Stimulated activated naive CD4-positive, alpha-beta T cell treated with Interleukin-2 at 50 U/mL for 16 hours (primary cell): Measurements from ENCODE around the gene WDR33.
"Not testable (repeated sequence)": the region's sequence is repeated elsewhere in the genome, so short reads cannot be mapped to it uniquely, and the experiment has no call there.

Source experiments
- DNase-seq: peaks from one replicate; lab custom pipeline; 2025; lab: John Stamatoyannopoulos, UW

Gene WDR33

DNA sequence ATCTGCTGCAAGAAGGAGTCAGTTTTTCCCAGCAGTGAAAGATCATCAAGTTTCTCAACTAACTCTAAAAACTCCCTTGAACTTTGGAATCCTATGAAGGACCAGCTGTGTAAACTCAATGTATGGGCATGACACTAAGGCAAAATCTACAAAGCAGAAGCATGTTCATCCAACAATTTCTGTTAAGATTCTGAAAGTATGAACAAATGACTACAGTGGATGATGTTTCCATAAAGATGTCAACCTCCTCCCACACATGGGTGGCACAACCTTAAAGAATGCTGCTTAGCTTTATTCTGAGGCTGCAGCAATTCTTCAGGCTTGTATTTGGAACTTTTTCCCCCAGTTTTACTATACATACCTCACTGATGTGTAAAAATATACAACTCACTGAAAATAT, 47.2 kb downstream of the WDR33 start:
- no peak for DNase-seq

DNA sequence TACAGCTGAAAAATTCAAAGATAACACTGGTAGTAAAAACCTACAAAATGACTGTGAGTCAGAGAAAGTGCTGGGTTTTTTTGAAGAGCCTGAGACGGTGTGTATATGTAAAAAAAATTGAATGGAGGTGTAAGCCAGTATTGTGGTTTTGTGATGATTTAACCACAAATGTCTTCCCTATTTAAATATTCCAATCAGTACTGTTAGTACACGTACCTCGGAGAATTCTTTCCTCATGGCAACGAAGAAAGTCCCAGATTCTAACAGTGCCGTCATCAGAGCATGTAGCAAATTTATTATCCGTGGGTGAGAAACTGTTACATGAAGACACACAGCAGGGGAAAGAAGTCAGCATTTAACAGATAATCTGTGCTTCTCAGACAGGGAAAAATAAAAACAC, 48.1 kb downstream of the WDR33 start:
- no peak for DNase-seq

DNA sequence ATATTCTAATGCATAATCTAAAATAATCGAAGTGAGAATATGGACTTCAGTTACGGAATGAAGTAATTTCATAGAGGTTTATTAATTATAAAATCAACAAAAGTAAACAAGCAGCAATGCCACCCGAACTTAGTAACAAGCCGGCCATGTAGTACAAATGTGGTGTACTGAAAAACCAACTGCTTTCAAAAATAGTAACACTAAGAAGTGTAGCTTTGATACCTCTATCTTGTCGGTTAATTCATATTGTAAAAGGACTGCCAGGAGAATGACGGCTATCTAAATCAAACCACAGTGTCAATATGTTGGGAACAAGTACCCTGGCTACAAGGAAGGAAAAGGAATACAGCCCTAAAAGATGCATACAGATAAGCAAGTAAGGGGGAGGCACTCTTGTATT, 48.5 kb downstream of the WDR33 start:
- DNase-seq = no peak

DNA sequence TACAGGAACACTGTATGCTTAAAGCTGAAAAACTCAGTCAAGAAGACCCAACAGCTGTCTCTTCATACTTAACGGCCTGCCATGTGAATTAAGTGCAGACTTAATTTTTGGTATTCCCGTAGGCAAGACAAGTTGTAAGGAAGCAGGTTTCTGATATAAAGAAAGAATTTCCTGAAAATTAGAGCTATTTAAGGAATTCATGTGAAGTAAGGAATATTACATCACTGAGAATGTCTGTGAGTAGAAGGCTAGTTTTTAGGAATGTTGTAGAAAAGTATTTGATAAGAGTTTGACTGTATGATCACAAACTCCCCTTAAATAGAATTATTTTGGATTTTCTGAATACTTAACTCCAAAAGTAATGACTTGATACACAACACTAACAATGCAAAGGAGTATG, 51.0 kb downstream of the WDR33 start:
- no peak for DNase-seq

DNA sequence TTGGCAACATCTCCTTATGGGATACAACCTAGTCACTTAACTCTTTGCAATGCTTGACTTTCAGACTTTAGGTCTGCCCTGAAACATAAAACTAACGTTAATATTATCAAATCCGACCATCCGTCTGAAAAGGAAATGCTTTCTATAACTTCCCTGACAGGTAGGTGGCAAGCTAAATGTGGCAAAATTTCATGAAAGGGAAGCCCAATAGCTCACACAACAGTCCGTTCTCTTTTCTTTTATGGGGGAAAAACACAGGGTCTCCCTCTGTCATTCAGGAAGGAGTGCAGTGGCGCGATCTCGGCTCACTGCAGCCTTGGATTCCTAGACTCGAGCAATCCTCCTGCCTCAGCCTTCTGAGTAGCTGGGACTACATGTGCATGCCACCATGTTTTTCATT, 56.8 kb downstream of the WDR33 start:
- no peak for DNase-seq

DNA sequence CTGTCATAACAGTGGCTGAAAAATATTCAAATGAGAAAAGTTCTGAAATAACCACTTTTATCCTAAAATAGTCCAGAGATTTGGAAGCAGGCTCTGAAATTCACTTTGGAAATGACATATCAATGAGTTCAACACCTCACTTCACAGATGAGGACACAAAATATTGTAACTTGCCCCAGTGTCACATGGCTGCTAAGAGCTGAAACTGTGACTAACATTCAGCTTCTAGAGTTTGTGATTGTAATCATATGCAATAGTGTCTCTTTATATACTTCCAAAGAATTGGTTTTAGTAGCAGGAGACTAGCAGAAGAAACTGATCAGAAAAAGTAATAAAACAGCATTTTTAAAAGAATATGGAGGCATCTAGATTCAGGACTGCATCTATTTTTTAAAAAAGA, 57.6 kb downstream of the WDR33 start:
- no peak for DNase-seq

DNA sequence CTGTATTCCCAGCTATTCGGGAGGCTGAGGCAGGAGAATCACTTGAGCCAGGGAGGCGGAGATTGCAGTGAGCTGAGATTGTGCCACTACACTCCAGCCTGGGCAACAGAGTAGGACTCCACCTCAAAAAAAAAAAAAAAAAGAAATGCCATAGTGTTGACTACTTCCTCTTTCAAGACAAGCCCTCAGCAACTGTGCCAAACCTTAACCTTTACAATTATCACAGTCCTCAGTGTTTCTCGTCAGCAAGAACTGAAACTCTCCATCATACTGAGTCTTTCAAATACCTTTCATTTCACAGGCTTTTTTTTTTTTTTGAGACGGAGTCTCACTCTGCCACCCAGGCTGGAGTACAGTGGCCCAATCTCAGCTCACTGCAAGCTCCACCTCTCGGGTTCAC, 61.4 kb downstream of the WDR33 start:
- DNase-seq = not testable (repeated sequence)

DNA sequence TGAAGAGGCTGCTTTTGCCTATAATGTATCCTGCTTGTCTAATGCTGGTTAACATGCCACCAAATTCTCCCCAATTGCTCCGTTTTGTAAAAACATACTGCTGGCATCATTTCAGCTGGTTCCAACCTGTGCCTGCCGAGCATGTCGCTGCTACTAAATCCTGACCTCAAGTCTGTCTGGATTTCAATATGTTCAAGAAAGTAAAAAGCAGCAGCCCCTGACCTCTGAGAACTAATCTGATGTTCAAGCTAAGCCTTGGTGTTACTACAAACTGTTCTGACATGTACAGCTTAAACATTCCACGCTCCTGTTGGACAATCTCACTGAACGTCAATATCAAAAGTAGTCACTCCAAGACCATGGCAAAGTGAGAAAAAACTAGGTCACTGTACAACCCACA, 63.4 kb downstream of the WDR33 start:
- DNase-seq = no peak

DNA sequence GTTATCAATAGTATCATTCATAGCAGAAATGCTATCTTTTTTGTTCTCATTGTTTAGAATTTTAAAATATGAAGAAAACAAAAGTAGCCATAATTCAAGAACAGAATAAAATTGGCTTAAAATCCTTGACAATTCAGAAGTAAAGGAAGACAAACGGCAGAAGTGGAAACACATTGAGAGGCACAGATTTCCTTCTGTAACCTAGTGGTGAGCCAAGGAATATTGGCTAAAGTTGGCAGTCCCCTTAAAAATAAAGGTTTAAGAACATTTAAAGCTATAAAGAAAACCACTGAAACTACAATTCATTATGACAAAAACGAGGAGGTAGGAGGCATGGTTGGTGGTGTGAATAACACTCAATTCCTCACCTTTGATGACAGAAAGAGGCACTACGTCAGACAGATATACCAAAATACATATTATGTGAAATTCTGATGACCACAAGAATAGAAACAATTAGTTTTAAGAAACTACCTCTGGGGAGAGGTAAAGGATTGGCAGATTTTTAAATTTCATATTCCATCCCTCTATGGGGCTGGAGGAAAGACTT, 67.4 kb downstream of the WDR33 start:
- DNase-seq = no peak

DNA sequence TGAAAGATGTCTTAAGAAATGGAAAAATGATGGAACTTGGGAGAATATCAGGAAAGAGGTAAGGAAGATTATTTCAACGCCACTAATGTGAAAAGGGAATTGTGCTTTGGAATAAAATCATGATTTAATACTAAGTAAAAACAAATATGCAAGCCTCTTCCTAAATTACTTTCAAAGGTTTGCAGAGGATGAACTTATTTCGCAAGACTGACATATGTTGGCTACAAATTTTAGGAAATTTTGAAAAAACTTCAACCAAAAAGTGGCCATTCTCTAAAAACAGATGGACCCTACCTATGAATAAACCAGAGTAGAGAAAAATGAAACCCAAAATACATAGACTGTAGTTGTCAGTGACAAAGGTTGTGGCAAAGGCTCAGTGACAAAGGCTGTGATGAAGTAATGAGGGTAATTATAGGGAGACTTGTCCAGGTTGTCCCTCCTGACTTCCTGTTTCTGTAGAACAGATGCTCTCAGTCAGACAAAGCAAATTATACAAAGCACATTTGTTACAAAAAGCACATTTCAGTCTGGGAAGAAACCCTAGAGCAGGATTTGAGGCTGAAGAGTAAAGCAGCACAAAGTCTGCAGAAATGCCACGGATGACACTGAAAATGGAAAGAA, 70.2 kb downstream of the WDR33 start:
- no peak for DNase-seq

DNA sequence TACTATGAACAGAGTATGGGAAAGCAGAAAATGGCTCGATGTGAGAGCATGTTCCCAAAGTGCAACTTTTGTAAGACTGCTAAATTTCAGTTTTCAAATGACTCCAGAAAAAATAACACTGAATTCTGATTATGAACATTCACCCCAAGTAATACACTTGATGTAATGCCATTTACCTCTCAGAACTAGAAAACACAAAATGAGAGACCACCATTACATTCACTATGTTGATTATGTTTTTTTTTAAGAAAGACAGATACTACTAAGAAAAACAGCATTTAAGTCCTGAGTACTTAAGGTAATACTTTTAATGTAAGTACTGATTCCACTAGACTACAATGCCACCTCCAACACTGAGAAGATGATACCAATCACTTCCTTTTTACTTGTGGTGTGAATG, 71.2 kb downstream of the WDR33 start:
- DNase-seq = no peak

DNA sequence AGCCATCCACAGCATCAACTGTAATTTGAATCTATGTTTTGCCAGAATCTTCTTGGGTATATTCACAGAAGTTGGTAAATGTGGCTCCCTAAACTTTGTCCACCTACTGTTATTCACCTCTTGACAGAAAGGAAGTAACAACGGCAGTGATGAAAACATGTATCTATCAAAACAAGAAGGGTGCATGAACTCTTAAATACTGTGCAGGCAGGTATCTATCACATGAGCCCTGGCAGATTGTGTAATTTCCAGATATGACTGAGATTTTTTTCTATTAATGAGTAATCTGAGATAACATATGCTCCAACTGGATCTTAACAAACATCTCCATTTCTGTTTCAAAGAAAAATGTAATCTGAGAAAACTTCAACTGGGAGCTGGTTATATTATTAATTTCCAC, 73.1 kb downstream of the WDR33 start:
- DNase-seq = no peak

DNA sequence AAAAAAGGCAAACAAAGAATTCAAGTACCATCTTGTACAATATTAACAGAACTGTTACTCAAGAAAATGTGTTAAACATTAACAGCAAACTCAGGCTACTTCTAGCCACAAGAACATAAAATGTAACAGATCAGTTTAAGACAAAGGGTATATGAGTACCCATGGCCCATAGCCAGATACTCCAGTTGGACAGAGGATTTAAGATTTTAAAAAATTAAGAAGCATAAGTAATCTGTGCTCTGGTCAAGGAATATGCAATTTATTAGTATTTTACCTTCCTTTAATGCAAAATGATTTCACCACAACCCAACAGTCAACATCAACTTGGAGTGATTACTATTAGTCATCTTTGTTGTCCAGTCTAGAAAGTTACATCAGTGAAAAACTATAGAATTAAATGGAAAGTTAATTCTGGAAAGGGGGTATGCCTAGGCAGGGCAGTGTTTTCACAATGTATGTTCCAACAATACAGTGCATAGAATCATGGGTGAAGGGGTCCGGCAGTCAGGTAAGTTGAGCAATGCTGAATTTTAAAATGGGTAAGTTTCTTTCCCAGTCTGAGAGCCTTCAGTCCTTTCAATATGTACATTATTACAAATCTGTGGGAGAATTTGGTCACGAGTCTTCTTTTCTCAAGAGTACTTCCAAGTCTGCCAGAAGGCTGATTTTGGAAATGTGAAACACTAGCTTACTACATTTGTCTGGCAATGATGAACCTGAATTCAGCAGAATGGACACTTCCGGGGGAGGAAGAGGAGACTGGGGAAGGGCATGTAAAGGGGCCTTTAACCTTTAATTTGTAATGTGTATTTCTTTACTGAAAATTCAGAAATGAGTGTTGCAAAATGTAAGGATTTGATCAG, 75.2 kb downstream of the WDR33 start:
- DNase-seq = no peak

DNA sequence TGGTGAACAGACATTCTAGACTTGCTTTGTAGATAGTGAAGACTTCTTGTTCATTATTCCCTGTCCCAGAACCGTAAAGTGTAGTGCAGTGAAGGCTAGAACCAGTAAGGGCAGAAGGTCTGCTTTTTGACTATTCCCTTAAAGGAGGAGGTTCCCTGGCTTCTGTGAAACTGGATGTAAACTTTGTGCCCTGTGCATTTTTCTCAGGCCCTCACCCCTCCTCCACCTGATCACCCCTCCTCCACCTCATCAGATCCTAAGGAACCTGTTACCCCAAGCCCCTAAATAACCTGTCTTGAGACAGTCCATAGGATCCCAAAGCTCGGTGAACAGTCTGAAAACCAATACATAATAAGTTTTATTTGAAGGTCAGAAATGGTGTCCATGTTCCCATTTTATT, 75.9 kb downstream of the WDR33 start:
- DNase-seq = no peak

DNA sequence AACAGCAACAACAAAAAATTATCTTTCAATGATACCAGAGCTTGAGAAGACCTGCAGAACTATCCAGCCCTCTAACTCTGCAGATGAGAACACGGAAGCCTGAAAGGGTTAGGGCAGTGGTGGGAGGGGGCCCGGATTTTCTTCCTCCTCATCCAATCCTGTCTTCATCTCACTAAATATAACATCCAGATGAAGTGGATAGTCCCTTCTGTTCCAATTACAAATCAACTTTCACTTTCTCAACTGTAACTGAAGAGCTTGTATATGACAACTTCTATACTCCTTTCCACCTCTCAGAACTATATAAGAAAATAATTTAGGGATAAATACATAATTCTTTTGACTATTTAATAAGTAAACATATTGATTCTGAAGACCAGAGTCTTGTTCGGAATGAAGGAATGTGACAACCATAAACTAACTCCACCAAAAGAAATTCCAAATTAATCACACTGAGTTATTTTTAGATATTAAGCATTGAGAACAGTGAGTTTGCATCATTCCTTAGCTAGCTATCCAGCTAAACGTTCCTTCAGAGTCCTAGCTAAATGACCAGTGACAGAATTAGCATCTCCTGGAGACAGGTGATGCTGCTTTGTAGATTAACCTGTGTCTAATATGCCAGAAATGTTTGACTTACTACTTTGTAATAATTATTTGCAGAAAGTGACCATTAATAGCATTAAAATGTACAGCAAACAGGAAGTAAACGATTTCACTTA, 77.0 kb downstream of the WDR33 start:
- DNase-seq = no peak

DNA sequence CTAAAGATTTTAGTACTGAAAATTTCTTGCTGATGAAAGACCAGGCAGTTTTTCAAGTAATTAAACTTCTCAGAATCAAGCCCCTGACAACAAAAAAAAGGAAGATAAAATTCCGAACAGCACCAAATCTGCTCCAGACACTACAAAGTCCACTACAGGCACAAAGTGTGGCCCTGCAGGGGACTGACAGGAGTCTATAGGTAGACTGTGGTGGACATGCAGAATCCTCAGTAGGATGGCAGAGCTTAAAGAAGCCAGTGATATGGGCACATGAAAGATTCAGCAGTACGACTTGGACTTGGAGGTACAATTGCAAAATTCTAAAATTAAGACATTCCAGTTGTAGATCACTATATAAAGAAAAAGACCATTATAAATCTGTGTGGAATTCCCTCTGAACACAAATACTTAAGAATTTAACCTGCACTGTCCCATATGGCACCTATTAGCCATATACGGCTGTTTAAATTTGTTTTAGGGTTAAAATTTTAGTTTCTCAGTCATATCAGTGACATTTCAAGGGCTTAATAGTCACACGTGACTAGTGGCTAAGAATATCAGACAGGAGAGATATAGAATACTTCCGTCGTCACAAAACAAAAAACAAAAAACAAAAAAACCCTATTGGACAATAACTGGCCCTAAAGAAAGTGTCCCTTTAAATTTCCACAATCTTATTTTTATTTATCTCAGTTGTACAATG, 77.7 kb downstream of the WDR33 start:
- DNase-seq = no peak

DNA sequence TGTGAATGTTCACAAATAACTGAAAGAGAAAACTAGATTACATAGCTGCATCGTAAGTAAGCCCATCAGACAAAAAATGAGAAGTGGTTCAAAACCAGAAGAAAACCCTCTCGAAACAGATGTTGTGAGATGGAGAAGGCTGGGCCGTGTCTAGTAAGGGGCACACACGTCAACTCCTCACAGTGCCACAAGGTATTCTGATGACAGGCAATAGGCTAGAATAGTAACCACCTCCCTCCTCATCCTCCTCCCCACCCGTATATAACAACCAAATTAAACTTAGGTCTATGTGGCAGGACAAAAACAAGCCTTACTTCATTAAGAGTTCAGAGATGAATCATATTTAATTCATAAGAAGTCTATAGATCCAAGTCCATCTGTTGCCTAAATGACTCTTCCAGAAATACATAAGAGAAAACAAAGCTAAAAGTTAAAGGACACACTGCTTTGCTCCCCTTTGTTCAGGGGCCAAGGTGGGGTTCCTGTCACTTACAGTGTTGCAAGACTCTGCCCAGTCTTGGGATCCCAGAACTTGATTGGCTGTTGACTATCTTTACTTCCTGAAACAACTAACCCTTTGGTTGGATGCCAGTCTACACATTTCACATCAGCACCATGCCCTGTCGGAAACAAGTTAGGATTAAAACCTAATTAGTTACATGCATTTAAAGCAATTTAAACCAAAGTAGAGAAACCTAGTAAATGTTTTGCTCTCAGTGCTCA, 84.7 kb downstream of the WDR33 start:
- DNase-seq = no peak

DNA sequence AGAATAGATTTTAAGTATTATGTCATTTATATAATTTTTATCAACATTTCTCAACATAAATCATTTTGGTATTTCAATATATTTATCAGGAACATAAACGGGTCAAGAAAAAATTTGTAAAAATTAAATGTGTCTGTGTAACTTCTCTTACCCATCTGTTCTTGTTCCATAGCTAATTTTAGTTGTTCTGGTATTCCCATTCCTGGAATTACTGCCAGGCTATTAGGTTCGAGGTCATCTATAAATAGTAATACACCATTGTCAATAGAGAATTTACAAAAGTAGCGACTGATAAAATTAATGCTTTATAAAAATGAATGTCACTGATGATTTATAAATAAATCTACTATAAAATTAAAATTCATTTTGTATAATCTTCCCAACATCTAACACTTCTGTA, 88.2 kb downstream of the WDR33 start:
- DNase-seq = no peak

DNA sequence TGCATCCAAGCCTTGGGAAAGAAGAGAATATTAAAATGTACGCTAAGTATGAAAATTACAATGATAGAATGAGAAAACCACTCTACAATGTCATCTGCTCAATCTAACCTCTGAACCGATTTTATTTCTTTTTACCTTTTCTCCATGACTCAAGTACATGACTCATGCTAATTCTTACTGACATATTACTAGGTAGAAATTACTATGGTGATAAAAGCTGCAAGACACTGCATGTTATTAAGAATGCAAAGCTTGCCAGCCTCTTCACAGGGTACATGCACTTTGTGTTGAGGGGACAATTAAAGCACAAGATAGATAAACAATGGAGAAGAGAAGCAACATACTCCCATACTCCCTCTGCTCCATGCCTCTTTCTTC, 89.0 kb downstream of the WDR33 start:
- DNase-seq = no peak

DNA sequence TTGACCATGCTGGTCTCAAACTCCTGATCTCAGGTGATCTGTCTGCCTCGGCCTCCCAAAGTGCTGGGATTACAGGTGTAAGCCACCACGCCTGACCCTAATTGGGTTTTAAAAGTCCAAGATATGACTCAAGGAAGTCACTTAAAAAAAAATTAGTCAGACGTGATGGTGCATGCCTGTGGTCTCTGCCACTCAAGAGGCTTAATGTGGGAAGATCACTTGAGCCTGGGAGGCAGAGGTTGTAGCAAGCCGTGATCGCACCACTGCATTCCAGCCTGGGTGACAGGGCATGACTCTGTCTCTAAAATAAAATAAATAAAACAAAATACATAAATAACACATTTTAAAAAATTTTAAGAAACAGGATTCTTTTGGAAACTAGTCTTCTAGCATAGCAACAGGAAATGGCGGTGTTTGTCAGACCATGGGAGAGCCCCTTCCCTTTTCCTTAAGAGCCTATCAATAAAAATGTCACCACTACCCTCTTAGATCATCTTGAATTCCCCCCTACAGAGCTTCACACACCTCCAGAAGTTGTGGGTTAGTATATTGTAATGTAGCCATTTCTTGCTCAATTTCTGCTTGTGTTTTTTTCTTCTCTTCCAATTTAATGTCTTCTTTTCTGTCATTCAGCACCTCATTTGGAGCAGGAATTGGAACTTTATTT, 89.5 kb downstream of the WDR33 start:
- no peak for DNase-seq
